Limb (tissue), 2 donors: ENCODE results near the gene CHERP.
"Not testable (repeated sequence)": the region's sequence is repeated elsewhere in the genome, so short reads cannot be mapped to it uniquely, and the experiment has no call there.

Source experiments
- DNase-seq, 2 donors: peaks; one replicate each; pipeline ENCODE4 v3.0.0-alpha.2; 2016; ENCODE audit errors: extremely low spot score in 2 of 2

The CHERP gene

GRCh38 chr19:16544473-16545231 is 2.4 kb upstream of the CHERP start:
- DNase-seq = no peak

- DNase-seq = not testable (repeated sequence)
These were observed 1.5 kb upstream of the CHERP start for GRCh38 chr19:16543734-16544133.

GRCh38 chr19:16542910-16543472 is 754 bp upstream of the CHERP start:
- DNase-seq = no peak

GRCh38 chr19:16541526-16542044 is 652 bp downstream of the CHERP start:
- no peak for DNase-seq

- DNase-seq = no peak
These were observed 1.3 kb downstream of the CHERP start for GRCh38 chr19:16540948-16541347.

- no peak for DNase-seq
These were observed 5.1 kb downstream of the CHERP start for GRCh38 chr19:16537111-16537510.

GRCh38 chr19:16536130-16536529 is 6.1 kb downstream of the CHERP start:
- no peak for DNase-seq

GRCh38 chr19:16535381-16535780 is 6.9 kb downstream of the CHERP start:
- DNase-seq = no peak

GRCh38 chr19:16532440-16533234 is 9.6 kb downstream of the CHERP start:
- no peak for DNase-seq

GRCh38 chr19:16531380-16531669 is 10.9 kb downstream of the CHERP start:
- no peak for DNase-seq

- no peak for DNase-seq
These were observed 11.5 kb downstream of the CHERP start for GRCh38 chr19:16530540-16531379.

- no peak for DNase-seq
These were observed 12.6 kb downstream of the CHERP start for GRCh38 chr19:16529466-16530144.

- DNase-seq = no peak
These were observed 14.2 kb downstream of the CHERP start for GRCh38 chr19:16527971-16528521.

- DNase-seq = no peak
These were observed 14.8 kb downstream of the CHERP start for GRCh38 chr19:16527334-16527935.

- DNase-seq = no peak
These were observed 16.3 kb downstream of the CHERP start for GRCh38 chr19:16525751-16526481.

GRCh38 chr19:16524991-16525734 is 17.1 kb downstream of the CHERP start:
- DNase-seq = no peak

- DNase-seq = no peak
These were observed 19.5 kb downstream of the CHERP start for GRCh38 chr19:16522559-16523377.

GRCh38 chr19:16521715-16522289 is 20.4 kb downstream of the CHERP start:
- DNase-seq = no peak
